ENCODE results near the gene FNDC3B. TPM values are rescaled to one million over a fixed set of nuclear protein-coding genes. Genes with fewer than 3 reads are reported as not detected.

FNDC3B gene
- total RNA-seq, 2 donors from 2014 or later: 80.6 to 107 TPM

- DNase-seq: no peak
- no peak overlapping the region for H3K27ac Mint-ChIP-seq
- H3K4me3 Mint-ChIP-seq: no peak overlapping the region
These were observed 372.1 kb downstream of the FNDC3B start for GRCh38 chr3:172411478-172411947.

GRCh38 chr3:172415323-172415722 is 375.9 kb downstream of the FNDC3B start:
- H3K9me3 Mint-ChIP-seq: no peaks in the 10 kb centered on the region
- peaks cover 3% of the 10 kb centered on the region for H3K27me3 Mint-ChIP-seq (ENCODE audit: insufficient read depth)
- no peaks in the 10 kb centered on the region for H3K9me3 ChIP-seq (ENCODE audit: control insufficient read depth, low read length)
- no peaks in the 10 kb centered on the region for H3K36me3 ChIP-seq (ENCODE audit: control insufficient read depth, insufficient read depth, low read length)
- H3K27me3 ChIP-seq (ENCODE audit: control insufficient read depth, insufficient read depth, low read length, poor library complexity, severe bottlenecking): no peaks in the 10 kb centered on the region
- DNase-seq: no peak
- H3K27ac ChIP-seq (ENCODE audit: low read depth, low read length): no peak overlapping the region
- no peaks in the 10 kb centered on the region for H3K4me1 Mint-ChIP-seq
- 88 to 100% methylated on average over 2 to 5 of the region's 5 CpGs for WGBS, 2 experiments (ENCODE audit: insufficient coverage in 1 of 2, insufficient read length in 1 of 2)
- H3K4me3 Mint-ChIP-seq: no peak overlapping the region
- no peak overlapping the region for H3K4me3 ChIP-seq (ENCODE audit: low read length)
- no peaks in the 10 kb centered on the region for H3K36me3 Mint-ChIP-seq (ENCODE audit: low read depth)
- H3K4me1 ChIP-seq (ENCODE audit: control insufficient read depth, insufficient read depth, low read length): no peaks in the 10 kb centered on the region
- H3K27ac Mint-ChIP-seq: no peak overlapping the region
- H3K9ac ChIP-seq (ENCODE audit: extremely low read depth, low read length, poor library complexity, severe bottlenecking): no peak overlapping the region
- TF ChIP-seq CTCF (conservative IDR thresholded peaks at IDR 0.05): no peak

More at GRCh38 chr3:172411478-172411947, 372.1 kb downstream of the FNDC3B start:
- Mint-ChIP-seq H3K27me3 (ENCODE audit: insufficient read depth) (no peaks in the 10 kb centered on the region), H3K4me1 (no peaks in the 10 kb centered on the region), H3K36me3 (ENCODE audit: low read depth) (no peaks in the 10 kb centered on the region), H3K9me3 (no peaks in the 10 kb centered on the region)
- Histone ChIP-seq H3K4me1 (ENCODE audit: control insufficient read depth, insufficient read depth, low read length) (no peaks in the 10 kb centered on the region), H3K27me3 (ENCODE audit: control insufficient read depth, insufficient read depth, low read length, poor library complexity, severe bottlenecking) (no peaks in the 10 kb centered on the region), H3K4me3 (ENCODE audit: low read length) (no peak overlapping the region), H3K9ac (ENCODE audit: extremely low read depth, low read length, poor library complexity, severe bottlenecking) (no peak overlapping the region), H3K9me3 (ENCODE audit: control insufficient read depth, low read length) (no peaks in the 10 kb centered on the region), H3K36me3 (ENCODE audit: control insufficient read depth, insufficient read depth, low read length) (no peaks in the 10 kb centered on the region), H3K27ac (ENCODE audit: low read depth, low read length) (no peak overlapping the region)
- WGBS, 2 experiments (ENCODE audit: insufficient coverage in 1 of 2, insufficient read length in 1 of 2): 98 to 100% methylated on average over 1 to 6 of the region's 6 CpGs
- TF ChIP-seq CTCF (conservative IDR thresholded peaks at IDR 0.05): no peak

DNA sequence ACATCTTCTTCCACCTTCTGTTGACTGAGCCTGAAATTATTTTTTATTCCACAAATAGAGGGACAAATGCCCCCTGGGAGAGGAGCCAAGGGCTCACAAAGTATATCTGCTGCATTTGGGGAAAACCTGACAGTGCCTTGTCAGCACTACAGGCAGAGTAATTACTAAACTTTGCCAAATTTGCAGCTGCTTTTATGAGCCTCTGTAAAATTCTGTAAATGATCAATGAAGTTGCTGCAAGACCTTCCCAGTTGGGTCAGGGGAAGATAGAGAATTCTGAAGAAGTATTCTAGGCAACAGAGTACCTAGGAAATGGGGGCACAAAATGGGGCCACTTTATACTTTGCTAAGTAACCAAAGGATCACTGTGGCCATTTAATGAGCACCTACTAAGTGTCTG is 398.3 kb downstream of the FNDC3B start:
- H3K4me1 ChIP-seq (ENCODE audit: control insufficient read depth, insufficient read depth, low read length): no peaks in the 10 kb centered on the region
- H3K9me3 Mint-ChIP-seq: peaks cover 17% of the 10 kb centered on the region
- H3K9me3 ChIP-seq (ENCODE audit: control insufficient read depth, low read length): peaks cover 19% of the 10 kb centered on the region
- H3K27ac Mint-ChIP-seq: no peak overlapping the region
- no peaks in the 10 kb centered on the region for H3K4me1 Mint-ChIP-seq
- no peaks in the 10 kb centered on the region for H3K36me3 ChIP-seq (ENCODE audit: control insufficient read depth, insufficient read depth, low read length)
- no peak overlapping the region for H3K4me3 Mint-ChIP-seq
- no peaks in the 10 kb centered on the region for H3K36me3 Mint-ChIP-seq (ENCODE audit: low read depth)
- no peak overlapping the region for H3K27ac ChIP-seq (ENCODE audit: low read depth, low read length)
- no peaks in the 10 kb centered on the region for H3K27me3 Mint-ChIP-seq (ENCODE audit: insufficient read depth)
- H3K4me3 ChIP-seq (ENCODE audit: low read length): no peak overlapping the region
- H3K27me3 ChIP-seq (ENCODE audit: control insufficient read depth, insufficient read depth, low read length, poor library complexity, severe bottlenecking): peaks cover 5% of the 10 kb centered on the region
- H3K9ac ChIP-seq (ENCODE audit: extremely low read depth, low read length, poor library complexity, severe bottlenecking): no peak overlapping the region
- TF ChIP-seq CTCF (conservative IDR thresholded peaks at IDR 0.05): no peak
- no peak for DNase-seq

Data from endodermal cell (in vitro differentiated cells).